Daoy (cell line): ENCODE results near the gene HDGF. TPM values are rescaled to one million over a fixed set of nuclear protein-coding genes. Genes with fewer than 3 reads are reported as not detected.
"Not testable (repeated sequence)": the region's sequence is repeated elsewhere in the genome, so short reads cannot be mapped to it uniquely, and the experiment has no call there.

ENCODE experiments used
- DNase-seq: peaks from one replicate; pipeline ENCODE4 v3.0.0-alpha.2; 2015; ENCODE audit warnings: low read depth
- total RNA-seq: library from RNA; depleted of rRNA; stranded (reverse); fragments of >200 nt; shearing (Covaris generic); gene quantifications from 2 replicates; pipeline ENCODE4 v1.2.3, GENCODE V29; 2014

HDGF gene
- total RNA-seq, 1 experiment from 2014 or later: 537 TPM

DNA sequence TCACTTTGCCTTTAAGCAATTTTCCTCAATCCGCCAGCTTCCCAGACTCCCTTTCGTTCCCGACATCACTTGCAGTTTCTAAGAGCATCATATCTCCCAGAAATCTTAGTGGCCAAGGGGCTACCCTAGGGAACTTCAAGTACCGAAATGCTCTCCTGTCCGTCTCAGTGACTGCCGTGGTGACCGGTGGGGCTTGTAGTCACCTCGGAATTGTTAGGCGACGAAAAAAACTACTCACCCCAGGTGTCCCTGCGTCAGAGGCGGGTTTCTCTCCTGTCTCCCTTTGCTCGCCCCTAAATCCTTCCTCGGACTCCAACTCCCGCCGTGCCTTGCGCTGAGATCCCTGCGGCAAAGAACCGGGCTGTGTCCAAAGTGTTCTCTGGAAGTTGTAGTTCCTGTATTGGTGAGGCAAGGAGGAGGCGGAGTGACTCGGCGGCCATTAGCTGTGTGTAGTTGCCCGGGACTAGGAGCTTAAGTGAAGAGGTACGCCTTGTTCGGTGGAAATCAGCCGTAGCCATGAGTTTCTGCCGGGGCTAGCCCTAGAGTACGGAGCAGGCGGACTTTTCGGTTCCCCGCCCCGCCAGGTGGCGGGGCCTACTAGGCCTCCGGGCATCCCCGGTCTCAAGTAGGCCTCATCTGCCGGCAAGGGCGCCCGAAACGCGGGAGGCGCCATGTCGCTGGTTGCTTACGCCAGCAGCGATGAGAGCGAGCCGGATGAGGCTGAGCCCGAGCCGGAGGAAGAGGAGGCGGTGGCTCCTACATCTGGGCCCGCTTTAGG, 15.8 kb upstream of the HDGF start, which contains the start of gene PRCC:
Gene PRCC (plus strand): TSS at position 435 of the 778 bp plus-strand sequence. CDS start 237 bp downstream, at position 672.
- peak; percentile 99 for DNase-seq

GRCh38 chr1:156766298-156767100, 15.0 kb upstream of the HDGF start:
- no peak for DNase-seq

- DNase-seq: no peak
Observed at GRCh38 chr1:156765666-156766065, 14.2 kb upstream of the HDGF start.

- not testable (repeated sequence) for DNase-seq
Observed at GRCh38 chr1:156765136-156765535, 13.7 kb upstream of the HDGF start.

GRCh38 chr1:156760796-156761104, 9.3 kb upstream of the HDGF start:
- no peak for DNase-seq

DNA sequence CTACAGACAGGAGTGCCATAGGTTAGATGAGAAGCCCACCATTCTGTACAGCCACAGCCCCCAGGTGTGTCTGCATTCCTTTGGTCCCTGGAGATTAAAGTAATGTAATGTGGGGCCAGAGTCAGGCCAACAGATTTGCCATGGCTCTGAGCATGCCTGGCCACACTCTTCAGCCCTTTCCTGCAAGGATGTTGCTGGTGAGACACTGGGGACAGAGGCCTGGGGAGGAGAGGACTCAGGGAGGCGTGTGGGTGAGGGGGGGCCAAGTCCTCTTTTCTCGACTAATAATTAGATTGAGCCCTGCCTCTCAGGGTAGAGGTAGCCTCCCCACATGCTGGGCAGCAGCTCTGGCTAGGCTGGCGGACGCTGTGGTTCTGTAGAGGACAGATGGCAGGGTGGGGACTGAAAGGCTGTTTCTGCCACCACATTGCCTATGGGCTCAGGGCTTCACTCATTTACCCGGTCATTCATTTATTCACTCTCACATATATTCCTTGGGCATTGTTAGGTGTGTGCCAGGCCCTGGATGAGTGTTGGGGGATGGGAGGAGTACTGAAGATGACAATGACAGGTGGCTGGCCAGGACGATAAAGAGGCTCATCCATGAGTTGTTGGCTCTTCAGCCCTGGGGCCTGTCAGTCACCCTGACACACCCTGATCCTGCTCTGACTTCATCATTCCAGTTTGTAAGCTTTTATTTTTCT, 8.8 kb upstream of the HDGF start:
- no peak for DNase-seq

GRCh38 chr1:156757572-156758253, 6.2 kb upstream of the HDGF start:
- not testable (repeated sequence) for DNase-seq

- no peak for DNase-seq
Observed at GRCh38 chr1:156756355-156756754, 4.9 kb upstream of the HDGF start.

GRCh38 chr1:156755527-156755950, 4.1 kb upstream of the HDGF start:
- no peak for DNase-seq

- no peak for DNase-seq
Observed at GRCh38 chr1:156754219-156754618, 2.7 kb upstream of the HDGF start.

DNA sequence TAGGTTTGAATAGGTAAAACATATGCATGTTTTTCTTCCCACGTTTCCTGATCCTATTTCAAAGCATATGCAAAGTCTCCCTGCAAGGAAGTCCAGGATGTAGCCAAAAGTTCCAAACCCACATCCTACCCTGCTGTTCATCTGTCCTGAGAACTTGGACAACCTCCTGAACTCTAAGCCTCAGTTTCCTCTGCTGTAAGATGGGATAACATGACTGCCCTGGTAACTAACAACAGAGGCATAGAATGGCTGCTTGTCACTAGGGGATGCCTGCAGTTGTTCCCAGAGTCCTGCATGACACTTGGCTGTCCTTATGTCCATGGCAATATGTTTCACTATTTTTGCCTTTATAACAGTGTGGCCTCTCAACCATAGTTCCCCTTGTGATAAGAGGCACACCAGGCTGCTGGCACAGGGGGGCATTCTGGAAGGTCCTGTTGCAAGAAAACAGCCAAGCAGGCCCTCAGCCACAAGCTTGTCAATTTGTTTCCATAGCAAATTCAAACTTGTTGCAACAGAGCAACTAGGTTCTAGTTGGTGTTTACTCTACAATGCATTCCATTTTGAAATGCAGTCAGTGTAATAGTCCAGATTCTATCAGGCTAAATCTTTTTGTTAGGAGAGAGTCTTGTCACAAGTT, 1.5 kb upstream of the HDGF start:
- no peak for DNase-seq

- peak; percentile 99 for DNase-seq
Observed at GRCh38 chr1:156751757-156752481, 444 bp upstream of the HDGF start.

DNA sequence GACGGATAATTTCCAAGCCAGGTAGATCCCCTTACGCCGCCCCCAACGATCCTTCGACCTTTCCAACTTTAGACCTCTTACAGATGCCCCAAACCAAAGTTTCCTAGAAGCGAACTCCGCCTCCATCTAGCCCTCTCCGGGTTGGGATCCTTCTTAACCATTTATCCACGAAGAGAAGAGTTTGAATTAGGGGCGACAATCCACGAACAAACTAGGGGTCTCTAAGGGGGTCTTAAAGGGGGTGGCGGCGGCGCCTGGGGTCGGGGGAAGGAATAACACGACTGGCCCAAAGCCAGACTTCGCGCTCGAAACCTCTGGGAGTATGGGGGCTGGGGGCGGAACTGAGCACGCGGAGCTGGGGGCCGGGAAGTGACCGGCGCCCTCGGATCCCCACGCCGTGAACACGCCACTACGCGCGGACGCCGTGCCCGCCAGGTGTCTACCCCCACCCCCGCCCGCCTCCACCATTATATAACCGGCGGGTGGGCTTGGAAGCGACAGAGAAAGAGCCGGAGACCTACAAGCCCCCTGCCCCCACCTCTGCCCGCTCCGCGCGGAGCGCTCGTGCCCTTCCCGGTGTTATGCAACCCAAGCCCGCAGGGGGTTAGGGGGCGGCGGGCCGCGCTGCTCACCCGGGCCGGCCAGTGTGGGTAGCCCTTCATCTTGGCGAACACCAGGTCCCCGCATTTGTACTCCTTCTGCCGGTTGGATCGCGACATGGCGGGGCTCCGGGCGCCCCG, 594 bp downstream of the HDGF start:
- peak; percentile 51 for DNase-seq

DNA sequence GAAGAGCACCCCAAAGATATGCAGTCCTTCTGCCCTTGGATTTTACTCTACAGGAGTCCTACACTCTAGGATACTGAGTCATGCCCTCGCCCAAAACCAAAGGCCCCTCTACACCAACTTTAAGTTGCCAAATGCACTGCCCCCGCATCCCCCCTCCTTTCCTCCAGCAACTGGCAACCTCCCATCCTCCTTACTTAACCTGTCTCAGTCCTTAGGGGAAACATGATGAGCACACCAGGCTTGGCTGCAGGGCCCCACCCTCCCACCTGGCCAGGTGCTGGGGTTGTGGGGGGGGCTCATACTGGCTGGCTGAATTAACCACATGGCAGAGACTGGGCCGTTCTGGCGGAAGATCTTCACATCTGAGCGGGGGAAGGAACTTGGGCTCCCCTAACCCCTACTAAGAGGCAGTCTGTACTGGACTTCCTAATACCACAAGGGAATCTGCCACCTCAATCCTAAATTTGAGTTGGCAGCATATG, 1.2 kb downstream of the HDGF start:
- peak; percentile 67 for DNase-seq

- DNase-seq: peak; percentile 30
Observed at GRCh38 chr1:156749419-156750118, 1.9 kb downstream of the HDGF start.

DNA sequence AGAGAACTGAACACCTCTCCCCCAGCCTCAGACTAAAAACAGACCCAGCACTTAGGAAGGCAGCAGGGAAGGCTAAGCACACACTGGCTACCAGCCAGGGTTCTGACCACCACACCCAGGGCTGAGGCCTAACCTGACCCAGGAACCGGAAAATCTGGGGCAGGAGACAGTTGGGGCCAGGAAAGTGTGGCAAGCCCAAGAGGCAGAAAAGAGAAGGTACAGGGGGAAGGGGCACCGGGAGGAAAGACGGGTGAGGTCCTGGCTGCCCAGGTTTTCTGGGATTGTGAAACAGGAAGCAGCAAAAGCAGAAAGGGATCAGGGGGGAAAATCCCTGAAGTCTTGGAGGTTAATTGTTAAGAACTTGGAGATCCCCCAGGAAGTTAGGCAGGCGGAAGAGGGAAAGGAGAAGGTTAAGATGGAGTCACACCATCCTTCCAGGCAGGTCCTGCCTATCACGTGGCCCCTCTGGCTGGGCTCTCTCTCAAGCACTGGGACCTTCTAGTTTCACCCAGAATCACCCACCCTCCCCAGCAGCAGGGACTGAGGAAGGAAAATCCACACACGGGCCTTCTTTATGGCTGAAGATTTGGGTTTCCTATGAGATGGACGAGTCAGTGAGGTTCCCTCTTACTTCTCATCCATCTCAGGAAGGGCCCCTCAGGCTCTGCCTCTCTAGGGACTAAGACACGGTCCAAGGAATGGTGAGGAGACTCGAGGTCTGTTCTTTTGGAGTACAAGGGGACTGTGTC, 2.6 kb downstream of the HDGF start:
- peak; percentile 82 for DNase-seq

- DNase-seq: peak; percentile 71
Observed at GRCh38 chr1:156747742-156748669, 3.5 kb downstream of the HDGF start.
